Measurements from ENCODE around the gene CEP112. TPM values are rescaled to one million over a fixed set of nuclear protein-coding genes. Genes with fewer than 3 reads are reported as not detected.

The CEP112 gene
- total RNA-seq, 2 experiments from 2014 or later: 1.2 to 1.5 TPM

DNA sequence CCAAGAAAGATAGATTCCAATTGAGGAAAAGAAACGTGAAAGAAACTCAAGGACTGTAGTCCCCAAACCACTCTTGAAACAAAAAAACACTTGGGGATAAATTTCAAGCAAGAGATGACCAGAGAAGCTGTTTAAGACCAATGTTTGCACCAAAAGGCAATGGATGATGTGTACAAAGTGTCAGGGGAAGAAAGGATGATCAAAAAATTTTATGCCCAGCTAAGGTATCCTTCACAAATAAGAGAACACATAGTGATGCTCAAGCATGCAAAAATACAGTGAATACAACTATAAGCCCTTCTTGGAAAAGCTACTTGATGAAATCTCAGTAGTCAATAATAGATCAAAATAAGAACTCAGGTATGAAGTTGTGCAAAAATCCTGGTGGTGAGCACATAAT lies 281.1 kb downstream of the CEP112 start:
- TF ChIP-seq, protein P1, sequence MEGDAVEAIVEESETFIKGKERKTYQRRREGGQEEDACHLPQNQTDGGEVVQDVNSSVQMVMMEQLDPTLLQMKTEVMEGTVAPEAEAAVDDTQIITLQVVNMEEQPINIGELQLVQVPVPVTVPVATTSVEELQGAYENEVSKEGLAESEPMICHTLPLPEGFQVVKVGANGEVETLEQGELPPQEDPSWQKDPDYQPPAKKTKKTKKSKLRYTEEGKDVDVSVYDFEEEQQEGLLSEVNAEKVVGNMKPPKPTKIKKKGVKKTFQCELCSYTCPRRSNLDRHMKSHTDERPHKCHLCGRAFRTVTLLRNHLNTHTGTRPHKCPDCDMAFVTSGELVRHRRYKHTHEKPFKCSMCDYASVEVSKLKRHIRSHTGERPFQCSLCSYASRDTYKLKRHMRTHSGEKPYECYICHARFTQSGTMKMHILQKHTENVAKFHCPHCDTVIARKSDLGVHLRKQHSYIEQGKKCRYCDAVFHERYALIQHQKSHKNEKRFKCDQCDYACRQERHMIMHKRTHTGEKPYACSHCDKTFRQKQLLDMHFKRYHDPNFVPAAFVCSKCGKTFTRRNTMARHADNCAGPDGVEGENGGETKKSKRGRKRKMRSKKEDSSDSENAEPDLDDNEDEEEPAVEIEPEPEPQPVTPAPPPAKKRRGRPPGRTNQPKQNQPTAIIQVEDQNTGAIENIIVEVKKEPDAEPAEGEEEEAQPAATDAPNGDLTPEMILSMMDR (IDR thresholded peaks at IDR 0.05): no peak
- ATAC-seq (no peak), DNase-seq (no peak)
- ChIA-PET CTCF (no interaction called here), POLR2A (interaction anchor here (0.6 kb wide), 1 partner anchor 336 kb away, joined by 3 read pairs; no protein-coding TSS in a partner anchor)
- Mint-ChIP-seq H3K27me3 (no peaks in the 10 kb centered on the region), H3K27ac (no peak overlapping the region), H3K4me1 (ENCODE audit: low read depth) (peaks cover 11% of the 10 kb centered on the region), H3K36me3 (ENCODE audit: low read depth) (peaks cover 7% of the 10 kb centered on the region), H3K4me3 (no peak overlapping the region), H3K9me3 (peaks cover 18% of the 10 kb centered on the region)
- intact Hi-C loops (cut with micrococcal nuclease): no loop called here

DNA sequence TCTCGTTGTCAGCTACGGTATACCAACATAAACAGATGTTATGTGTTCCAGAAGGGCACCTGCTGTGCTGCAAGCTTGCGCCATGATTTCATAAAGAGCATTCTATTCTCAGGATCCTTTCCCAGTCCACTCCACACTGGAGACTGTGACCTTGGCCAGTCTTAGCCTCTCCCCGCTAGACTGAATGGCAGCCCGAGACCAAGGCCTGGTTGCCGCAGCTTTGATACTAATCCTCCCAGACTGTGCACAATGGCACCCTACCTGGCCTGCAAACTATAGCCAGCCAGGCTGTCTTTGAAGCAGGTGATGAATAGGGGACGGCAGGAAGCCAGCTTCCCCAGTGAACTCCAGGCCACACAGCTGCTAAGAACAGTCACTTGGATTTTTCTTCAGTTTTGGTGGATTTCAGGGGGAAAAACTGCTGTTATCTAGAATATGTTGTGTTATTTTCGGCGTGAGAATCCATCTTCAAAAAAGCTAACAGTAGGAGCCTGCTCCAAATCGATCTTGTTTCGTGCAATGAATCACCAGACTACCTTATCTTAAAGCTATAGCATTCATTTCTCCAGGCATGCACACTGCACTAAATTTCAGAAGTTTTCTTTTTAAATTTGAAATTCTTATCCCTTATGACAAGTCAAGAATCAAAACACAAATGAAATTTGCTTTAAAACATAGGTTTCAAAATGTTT lies 289.0 kb downstream of the CEP112 start:
- Mint-ChIP-seq H3K27me3 (no peaks in the 10 kb centered on the region), H3K36me3 (ENCODE audit: low read depth) (no peaks in the 10 kb centered on the region), H3K4me1 (ENCODE audit: low read depth) (no peaks in the 10 kb centered on the region), H3K4me3 (no peak overlapping the region), H3K27ac (no peak overlapping the region), H3K9me3 (no peaks in the 10 kb centered on the region)
- no peak for ATAC-seq
- TF ChIP-seq, protein P1 (IDR thresholded peaks at IDR 0.05): no peak
- no peak for DNase-seq
- intact Hi-C loops (cut with micrococcal nuclease): no loop called here
- CTCF ChIA-PET: no interaction called here
- POLR2A ChIA-PET: no interaction called here

DNA sequence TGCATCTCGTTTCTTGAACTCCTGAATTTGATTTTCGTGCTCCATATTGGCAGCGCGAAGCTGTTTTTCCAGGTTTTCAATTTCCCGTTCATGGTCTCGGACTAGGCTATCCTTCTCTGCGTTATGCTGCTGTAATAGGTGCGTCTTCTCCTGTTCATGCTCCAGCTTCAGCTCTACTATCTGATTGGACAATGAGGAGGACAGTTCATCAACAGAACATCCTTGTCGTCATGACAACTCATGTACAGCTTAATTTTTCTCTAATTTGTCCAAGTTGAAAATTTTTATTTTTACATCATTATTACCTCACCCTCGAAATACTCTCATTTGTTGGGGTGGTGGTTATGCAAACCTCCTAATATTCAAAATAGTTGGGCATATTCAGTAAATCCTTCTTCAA lies 289.8 kb downstream of the CEP112 start:
- DNase-seq: no peak
- no peaks in the 10 kb centered on the region for H3K36me3 Mint-ChIP-seq (ENCODE audit: low read depth)
- intact Hi-C loops (cut with micrococcal nuclease): no loop called here
- ChIA-PET CTCF (no interaction called here), POLR2A (no interaction called here)
- no peaks in the 10 kb centered on the region for H3K4me1 Mint-ChIP-seq (ENCODE audit: low read depth)
- ATAC-seq: no peak
- TF ChIP-seq, protein P1 (IDR thresholded peaks at IDR 0.05): no peak
- no peaks in the 10 kb centered on the region for H3K27me3 Mint-ChIP-seq
- H3K9me3 Mint-ChIP-seq: no peaks in the 10 kb centered on the region
- H3K4me3 Mint-ChIP-seq: no peak overlapping the region
- no peak overlapping the region for H3K27ac Mint-ChIP-seq

DNA sequence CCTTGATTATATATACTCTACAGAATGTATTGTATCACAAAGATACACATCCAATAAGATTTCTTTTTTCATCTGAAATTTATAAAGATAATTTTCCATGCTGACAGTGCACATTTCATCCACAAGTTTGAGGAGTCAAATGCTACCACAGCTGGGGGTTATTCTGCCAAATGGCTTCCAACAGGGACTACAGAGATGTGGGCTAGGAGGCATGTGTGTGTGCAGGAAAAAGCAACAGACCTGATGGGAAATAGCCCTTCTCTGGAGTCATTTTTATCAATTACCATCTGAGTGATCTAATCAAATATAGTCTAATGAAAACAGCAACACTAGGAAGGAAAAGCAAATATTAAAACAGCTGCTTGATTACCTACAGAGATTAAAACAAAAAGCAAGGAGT lies 290.5 kb downstream of the CEP112 start:
- ChIA-PET CTCF (no interaction called here), POLR2A (no interaction called here)
- TF ChIP-seq, protein P1 (IDR thresholded peaks at IDR 0.05): no peak
- H3K4me3 Mint-ChIP-seq: no peak overlapping the region
- intact Hi-C loops (cut with micrococcal nuclease): no loop called here
- DNase-seq (no peak), ATAC-seq (no peak)
- no peaks in the 10 kb centered on the region for H3K36me3 Mint-ChIP-seq (ENCODE audit: low read depth)
- H3K9me3 Mint-ChIP-seq: no peaks in the 10 kb centered on the region
- no peak overlapping the region for H3K27ac Mint-ChIP-seq
- H3K27me3 Mint-ChIP-seq: no peaks in the 10 kb centered on the region
- no peaks in the 10 kb centered on the region for H3K4me1 Mint-ChIP-seq (ENCODE audit: low read depth)

DNA sequence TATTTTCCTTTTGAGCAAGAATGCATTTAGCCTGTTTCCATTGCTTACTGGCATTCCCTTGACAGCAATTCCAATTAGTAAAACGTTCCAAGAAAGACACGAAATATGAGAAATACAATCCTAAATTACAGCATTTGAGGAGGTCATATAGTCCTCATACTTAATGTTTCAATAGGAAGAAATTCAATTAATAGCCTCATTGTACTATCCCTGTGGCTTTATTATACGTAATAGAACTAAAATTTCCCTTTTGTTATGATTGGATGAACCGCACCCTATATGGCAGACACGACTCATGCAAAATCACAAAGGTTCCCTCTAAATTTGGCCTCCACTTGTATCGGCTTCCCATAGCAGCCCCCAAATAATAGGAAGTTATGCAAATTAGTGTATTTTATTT lies 291.7 kb downstream of the CEP112 start:
- H3K4me1 Mint-ChIP-seq (ENCODE audit: low read depth): no peaks in the 10 kb centered on the region
- no peak overlapping the region for H3K27ac Mint-ChIP-seq
- TF ChIP-seq, protein P1 (IDR thresholded peaks at IDR 0.05): no peak
- H3K27me3 Mint-ChIP-seq: no peaks in the 10 kb centered on the region
- DNase-seq: no peak
- H3K9me3 Mint-ChIP-seq: no peaks in the 10 kb centered on the region
- intact Hi-C loops (cut with micrococcal nuclease): no loop called here
- ATAC-seq: no peak
- ChIA-PET POLR2A (no interaction called here), CTCF (no interaction called here)
- H3K36me3 Mint-ChIP-seq (ENCODE audit: low read depth): no peaks in the 10 kb centered on the region
- H3K4me3 Mint-ChIP-seq: no peak overlapping the region

Data from activated CD8-positive, alpha-beta T cell treated with anti-CD3 and anti-CD28 coated beads for 36 hours (primary cell).